B cell (primary cell): ENCODE measurements around the gene PLSCR3. TPM values are rescaled to one million over a fixed set of nuclear protein-coding genes. Genes with fewer than 3 reads are reported as not detected.

Source experiments
- ATAC-seq: fragments of 200-7000 bp; cut with Tn5 transposase; one replicate; pipeline ENCODE4 v1.10.0; 2021; ENCODE audit warnings: low read depth, mild to moderate bottlenecking, moderate number of reproducible peaks, moderate library complexity
- CTCF ChIA-PET: fragments of 350-600 bp; sonication (Branson Sonifier 250); formaldehyde crosslinking; loops from one replicate; lab custom pipeline; 2021; ENCODE audit warnings: antibody characterized with exemption, inconsistent platforms; lab: Charles Lee
- POLR2A ChIA-PET: fragments of 350-600 bp; sonication (Branson Sonifier 250); formaldehyde crosslinking; loops from one replicate; lab custom pipeline; 2021; ENCODE audit warnings: antibody characterized with exemption; lab: Charles Lee
- DNase-seq: peaks from one replicate; pipeline ENCODE4 v3.0.0; 2013
- H2AFZ ChIP-seq: 2 replicates; pipeline ENCODE4 v1.6.1; 2012; ENCODE audit warnings: mild to moderate bottlenecking, low read depth, low read length; ENCODE audit not compliant: insufficient read depth, poor library complexity, severe bottlenecking
- H3K27ac ChIP-seq, 2 donors: 1 replicate in 1 of 2; 2 replicates in 1 of 2; pipeline ENCODE4 v1.5.1; 2012 to 2013; ENCODE audit warnings: low read length in 2 of 2, mild to moderate bottlenecking in 2 of 2, moderate library complexity in 1 of 2
- H3K27me3 ChIP-seq, 4 experiments: fragments of 200-600 bp in 1 of 4; sonication (generic) in 1 of 4; replicated peaks in 1 of 4; 1 replicate in 2 of 4; 2 replicates in 2 of 4; pipeline versions ENCODE4 v1.6.1 to v1.7.0; 2013 to 2016; ENCODE audit warnings: low read length in 3 of 4, mild to moderate bottlenecking in 2 of 4, mixed read lengths in 1 of 4, moderate library complexity in 1 of 4; ENCODE audit not compliant: insufficient read depth in 4 of 4, control insufficient read depth in 3 of 4; ENCODE audit errors: control extremely low read depth in 1 of 4
- H3K36me3 ChIP-seq, 2 experiments: replicated peaks in 1 of 2; 1 replicate in 1 of 2; 2 replicates in 1 of 2; pipeline versions ENCODE4 v1.6.1 to v1.7.1; 2013; ENCODE audit warnings: low read length in 1 of 2; ENCODE audit not compliant: insufficient read depth in 2 of 2, control insufficient read depth in 1 of 2; ENCODE audit errors: control extremely low read depth in 1 of 2, extremely low read depth in 1 of 2
- H3K4me1 ChIP-seq, 2 donors: fragments of 200-600 bp in 1 of 2; sonication (generic) in 1 of 2; 1 replicate in 1 of 2; 2 replicates in 1 of 2; pipeline versions ENCODE4 v1.5.1 to v1.6.1; 2013 to 2017; ENCODE audit warnings: low read length in 2 of 2; ENCODE audit not compliant: control insufficient read depth in 2 of 2, insufficient read depth in 2 of 2
- H3K4me2 ChIP-seq: replicated peaks from 2 replicates; pipeline ENCODE3; 2012; ENCODE audit warnings: mild to moderate bottlenecking, low read depth, low read length; ENCODE audit not compliant: poor library complexity, severe bottlenecking
- H3K4me3 ChIP-seq, 5 experiments: fragments of 200-600 bp in 1 of 5; sonication (generic) in 1 of 5; 1 replicate in 3 of 5; 2 replicates in 2 of 5; pipeline versions ENCODE4 v1.5.1 to v1.7.0; 2011 to 2016; ENCODE audit warnings: low read length in 4 of 5, mild to moderate bottlenecking in 4 of 5, low read depth in 2 of 5, control low read depth in 1 of 5, moderate library complexity in 1 of 5; ENCODE audit not compliant: insufficient read depth in 1 of 5; ENCODE audit errors: control extremely low read depth in 1 of 5, extremely low read depth in 1 of 5
- H3K79me2 ChIP-seq: fragments of 200-600 bp; sonication (generic); one replicate; pipeline ENCODE4 v1.6.0; 2016; ENCODE audit warnings: low read length; ENCODE audit not compliant: control insufficient read depth, insufficient read depth
- H3K9ac ChIP-seq: fragments of 200-600 bp; sonication (generic); 2 replicates; pipeline ENCODE4 v1.6.1; 2017; ENCODE audit warnings: mild to moderate bottlenecking, low read length, moderate library complexity
- H3K9me3 ChIP-seq, 3 donors: one replicate each; pipeline versions ENCODE4 v1.6.1 to v1.7.1; 2013; ENCODE audit warnings: low read length in 2 of 3; ENCODE audit not compliant: control insufficient read depth in 2 of 3, insufficient read depth in 1 of 3; ENCODE audit errors: control extremely low read depth in 1 of 3
- H4K20me1 ChIP-seq: 2 replicates; pipeline ENCODE4 v1.6.0; 2012; ENCODE audit warnings: mild to moderate bottlenecking, low read length; ENCODE audit not compliant: insufficient read depth, control insufficient read depth, poor library complexity, severe bottlenecking
- H3K27ac Mint-ChIP-seq: one replicate; pipeline ENCODE4 v1.8.0; 2021; ENCODE audit warnings: mixed read lengths
- H3K27me3 Mint-ChIP-seq: one replicate; pipeline ENCODE4 v1.8.0; 2021; ENCODE audit warnings: mixed read lengths
- H3K4me1 Mint-ChIP-seq: one replicate; pipeline ENCODE4 v1.8.0; 2021; ENCODE audit warnings: mixed read lengths
- H3K4me3 Mint-ChIP-seq: one replicate; pipeline ENCODE4 v1.8.0; 2021; ENCODE audit warnings: mixed read lengths
- H3K9me3 Mint-ChIP-seq: one replicate; pipeline ENCODE4 v1.8.0; 2022; ENCODE audit warnings: mixed read lengths; ENCODE audit not compliant: insufficient read depth
- CTCF ChIP-seq: fragments of 200-600 bp; IDR thresholded peaks from one replicate; pipeline ENCODE4 v1.8.0; 2022; ENCODE audit warnings: antibody characterized with exemption, mild to moderate bottlenecking
- EZH2 ChIP-seq: IDR thresholded peaks from 2 replicates; pipeline ENCODE4 v1.6.1; 2012; ENCODE audit warnings: borderline replicate concordance, low read depth, mild to moderate bottlenecking, moderate library complexity, low read length; ENCODE audit not compliant: insufficient read depth, poor library complexity, severe bottlenecking
- WGBS: methylation state at CpG from one replicate; pipeline ENCODE4 v1.1.5; 2013; ENCODE audit warnings: missing lambda C conversion rate; ENCODE audit not compliant: insufficient coverage; 5-methylcytosine and 5-hydroxymethylcytosine counted together
- intact Hi-C: fragments of 100-400 bp; cut with micrococcal nuclease; formaldehyde crosslinking; loops from one replicate; pipeline ENCODE4 v1.10.0; 2022
- polyA plus RNA-seq: library from polyadenylated mRNA; depleted of rRNA; stranded (reverse); fragments of >200 nt; gene quantifications from 2 replicates; pipeline ENCODE4 v1.2.3, GENCODE V29; 2012
- total RNA-seq, 2 donors: library from RNA; stranded (reverse); fragments of 120-200 nt in 1 of 2; gene quantifications; 1 replicate in 1 of 2; 2 replicates in 1 of 2; pipeline versions ENCODE4 v1.2.3 to v1.2.4, GENCODE V29; 2013 to 2022

PLSCR3 gene
- total and polyA plus RNA-seq, 2 donors (not counting 1 experiment from before 2014, with no cell fraction given): 31.6 to 122 TPM

GRCh38 chr17:7393613-7394451 is 493 bp downstream of the PLSCR3 start:
- ChIA-PET POLR2A (interaction anchor here (1.0 to 1.4 kb wide), 4 partner anchors 10 to 293 kb away, joined by 3 to 15 read pairs (median 4); partner anchors contain the start of genes POLR2A and TMEM256), CTCF (interaction anchor here (1.4 to 3.2 kb wide), 3 partner anchors 38 to 195 kb away, joined by 3 to 13 read pairs (median 4); partner anchors contain the start of gene TMEM95)
- ATAC-seq (peak; percentile 62), DNase-seq (peak; percentile 90)
- Histone ChIP-seq H3K4me2 (peak overlapping the region; percentile 75), H3K79me2 (peaks cover 10% of the 10 kb centered on the region), H3K27ac (peak overlapping the region; percentile 55 to 83), H3K9ac (peak overlapping the region; percentile 88), H4K20me1 (no peaks in the 10 kb centered on the region), H3K36me3 (peaks cover 0 to 34% of the 10 kb centered on the region in 2 experiments), H3K9me3 (no peaks in the 10 kb centered on the region), H3K27me3 (no peaks in the 10 kb centered on the region), H3K4me3 (peak overlapping the region; percentile 2 to 84 (median 81)), H3K4me1 (peaks cover 12 to 16% of the 10 kb centered on the region in 2 donors), H2AFZ (peak overlapping the region; percentile 91)
- H3K4me3 Mint-ChIP-seq: peak overlapping the region; percentile 89
- 4% methylated on average over 38 of the region's 48 CpGs for WGBS
- no peaks in the 10 kb centered on the region for H3K27me3 Mint-ChIP-seq
- intact Hi-C loops: loop anchor here (1.0 kb wide), 5 partner anchors 10 to 89 kb away; partner anchors contain the start of gene TMEM256
- TF ChIP-seq CTCF: no peak
- no peak for TF ChIP-seq EZH2
- no peaks in the 10 kb centered on the region for H3K9me3 Mint-ChIP-seq
- peak overlapping the region; percentile 92 for H3K27ac Mint-ChIP-seq
- H3K4me1 Mint-ChIP-seq: peaks cover 12% of the 10 kb centered on the region
